ENCODE measurements around the gene ZNF185.

Gene ZNF185

GRCh38 chrX:152897222-152898131, at the start of gene ZNF185:
Gene ZNF185 (plus strand): TSS chrX:152898067. CDS start chrX:152914490, 16,423 bp downstream.
- TF ChIP-seq YY1 (IDR thresholded peaks at IDR 0.05; ENCODE audit: insufficient read depth, insufficient read length): no peak
- no peak for TF ChIP-seq SUZ12 (IDR thresholded peaks at IDR 0.05; ENCODE audit: extremely low read depth, insufficient read depth, insufficient read length)
- no peak for TF ChIP-seq ZNF274 (IDR thresholded peaks at IDR 0.05; ENCODE audit: low read depth, low read length)
- Histone ChIP-seq H3K4me1 (ENCODE audit: insufficient read depth, insufficient read length) (peaks cover 2% of the 10 kb centered on the region), H3K9ac (ENCODE audit: insufficient read length, low read depth) (peak within 1 kb of the TSS; percentile 64), H3K27me3 (ENCODE audit: insufficient read depth, insufficient read length) (no peaks in the 10 kb centered on the region), H3K4me3 (ENCODE audit: insufficient read length, low read depth) (peak within 1 kb of the TSS; percentile 36), H3K9me3 (ENCODE audit: insufficient read depth, low read length) (no peaks in the 10 kb centered on the region), H3K36me3 (ENCODE audit: insufficient read depth, insufficient read length, low read length) (no peaks in the 10 kb centered on the region)
- DNase-seq (ENCODE audit: low read depth, low spot score): peak; percentile 47

GRCh38 chrX:152850465-152850864, 47.4 kb upstream of the ZNF185 start:
- Histone ChIP-seq H3K36me3 (ENCODE audit: insufficient read depth, insufficient read length, low read length) (peaks cover 43% of the 10 kb centered on the region), H3K4me1 (ENCODE audit: insufficient read depth, insufficient read length) (no peaks in the 10 kb centered on the region), H3K9me3 (ENCODE audit: insufficient read depth, low read length) (no peaks in the 10 kb centered on the region), H3K4me3 (ENCODE audit: insufficient read length, low read depth) (no peak overlapping the region), H3K9ac (ENCODE audit: insufficient read length, low read depth) (no peak overlapping the region), H3K27me3 (ENCODE audit: insufficient read depth, insufficient read length) (no peaks in the 10 kb centered on the region)
- TF ChIP-seq ZNF274 (IDR thresholded peaks at IDR 0.05; ENCODE audit: low read depth, low read length) (no peak), YY1 (IDR thresholded peaks at IDR 0.05; ENCODE audit: insufficient read depth, insufficient read length) (no peak), SUZ12 (IDR thresholded peaks at IDR 0.05; ENCODE audit: extremely low read depth, insufficient read depth, insufficient read length) (no peak)
- no peak for DNase-seq (ENCODE audit: low read depth, low spot score)

GRCh38 chrX:152853986-152854385, 43.9 kb upstream of the ZNF185 start:
- no peak for TF ChIP-seq ZNF274 (IDR thresholded peaks at IDR 0.05; ENCODE audit: low read depth, low read length)
- TF ChIP-seq YY1 (IDR thresholded peaks at IDR 0.05; ENCODE audit: insufficient read depth, insufficient read length): no peak
- no peak for TF ChIP-seq SUZ12 (IDR thresholded peaks at IDR 0.05; ENCODE audit: extremely low read depth, insufficient read depth, insufficient read length)
- Histone ChIP-seq H3K9ac (ENCODE audit: insufficient read length, low read depth) (no peak overlapping the region), H3K4me1 (ENCODE audit: insufficient read depth, insufficient read length) (no peaks in the 10 kb centered on the region), H3K36me3 (ENCODE audit: insufficient read depth, insufficient read length, low read length) (peaks cover 41% of the 10 kb centered on the region), H3K9me3 (ENCODE audit: insufficient read depth, low read length) (no peaks in the 10 kb centered on the region), H3K27me3 (ENCODE audit: insufficient read depth, insufficient read length) (no peaks in the 10 kb centered on the region), H3K4me3 (ENCODE audit: insufficient read length, low read depth) (no peak overlapping the region)
- no peak for DNase-seq (ENCODE audit: low read depth, low spot score)

DNA sequence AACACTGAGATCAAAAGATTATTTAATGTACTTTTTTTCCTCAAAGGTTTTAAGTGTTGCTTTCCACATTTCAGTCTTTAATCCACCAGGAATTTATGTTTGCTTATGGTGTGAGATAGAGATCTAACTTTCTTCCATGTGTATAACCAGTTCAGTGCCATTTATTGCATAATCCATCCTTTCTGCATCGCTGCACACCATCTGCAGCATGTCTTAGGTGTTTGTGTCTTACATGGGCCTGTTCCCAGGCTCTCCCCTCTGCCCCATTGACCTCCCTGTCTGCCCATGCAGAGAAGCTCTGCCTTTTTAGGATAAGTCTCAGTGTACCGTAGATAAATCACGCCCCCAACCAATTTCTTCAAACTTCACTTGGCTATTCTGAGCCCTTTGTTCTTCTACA, 36.8 kb upstream of the ZNF185 start:
- no peaks in the 10 kb centered on the region for H3K9me3 ChIP-seq (ENCODE audit: insufficient read depth, low read length)
- no peak for DNase-seq (ENCODE audit: low read depth, low spot score)
- H3K9ac ChIP-seq (ENCODE audit: insufficient read length, low read depth): no peak overlapping the region
- H3K4me3 ChIP-seq (ENCODE audit: insufficient read length, low read depth): no peak overlapping the region
- H3K36me3 ChIP-seq (ENCODE audit: insufficient read depth, insufficient read length, low read length): peaks cover 15% of the 10 kb centered on the region
- no peaks in the 10 kb centered on the region for H3K4me1 ChIP-seq (ENCODE audit: insufficient read depth, insufficient read length)
- no peaks in the 10 kb centered on the region for H3K27me3 ChIP-seq (ENCODE audit: insufficient read depth, insufficient read length)
- TF ChIP-seq ZNF274 (IDR thresholded peaks at IDR 0.05; ENCODE audit: low read depth, low read length): no peak
- TF ChIP-seq YY1 (IDR thresholded peaks at IDR 0.05; ENCODE audit: insufficient read depth, insufficient read length): no peak

DNA sequence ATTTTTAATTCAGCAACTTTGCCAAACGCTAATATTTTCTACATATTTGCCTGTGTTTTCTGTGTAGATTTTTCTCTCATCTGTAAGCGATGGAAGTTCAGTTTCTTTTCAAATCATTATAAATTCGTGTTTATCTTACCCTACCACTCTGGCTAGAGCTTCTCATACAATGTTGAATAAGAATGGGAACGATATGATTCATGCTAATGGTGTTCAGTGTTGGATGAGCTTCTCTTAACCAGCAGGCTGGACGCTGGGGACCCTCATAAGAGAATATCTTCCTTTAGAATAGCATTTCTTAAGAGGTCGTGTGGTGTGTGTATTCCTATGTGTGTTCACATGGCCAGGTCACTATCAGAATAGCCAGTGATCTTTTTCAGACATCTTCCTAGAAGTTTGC, 36.0 kb upstream of the ZNF185 start:
- H3K4me1 ChIP-seq (ENCODE audit: insufficient read depth, insufficient read length): no peaks in the 10 kb centered on the region
- no peaks in the 10 kb centered on the region for H3K27me3 ChIP-seq (ENCODE audit: insufficient read depth, insufficient read length)
- TF ChIP-seq YY1 (IDR thresholded peaks at IDR 0.05; ENCODE audit: insufficient read depth, insufficient read length) (no peak), SUZ12 (IDR thresholded peaks at IDR 0.05; ENCODE audit: extremely low read depth, insufficient read depth, insufficient read length) (no peak), ZNF274 (IDR thresholded peaks at IDR 0.05; ENCODE audit: low read depth, low read length) (no peak)
- peaks cover 20% of the 10 kb centered on the region for H3K36me3 ChIP-seq (ENCODE audit: insufficient read depth, insufficient read length, low read length)
- H3K9ac ChIP-seq (ENCODE audit: insufficient read length, low read depth): no peak overlapping the region
- no peak overlapping the region for H3K4me3 ChIP-seq (ENCODE audit: insufficient read length, low read depth)
- no peaks in the 10 kb centered on the region for H3K9me3 ChIP-seq (ENCODE audit: insufficient read depth, low read length)
- DNase-seq (ENCODE audit: low read depth, low spot score): no peak

DNA sequence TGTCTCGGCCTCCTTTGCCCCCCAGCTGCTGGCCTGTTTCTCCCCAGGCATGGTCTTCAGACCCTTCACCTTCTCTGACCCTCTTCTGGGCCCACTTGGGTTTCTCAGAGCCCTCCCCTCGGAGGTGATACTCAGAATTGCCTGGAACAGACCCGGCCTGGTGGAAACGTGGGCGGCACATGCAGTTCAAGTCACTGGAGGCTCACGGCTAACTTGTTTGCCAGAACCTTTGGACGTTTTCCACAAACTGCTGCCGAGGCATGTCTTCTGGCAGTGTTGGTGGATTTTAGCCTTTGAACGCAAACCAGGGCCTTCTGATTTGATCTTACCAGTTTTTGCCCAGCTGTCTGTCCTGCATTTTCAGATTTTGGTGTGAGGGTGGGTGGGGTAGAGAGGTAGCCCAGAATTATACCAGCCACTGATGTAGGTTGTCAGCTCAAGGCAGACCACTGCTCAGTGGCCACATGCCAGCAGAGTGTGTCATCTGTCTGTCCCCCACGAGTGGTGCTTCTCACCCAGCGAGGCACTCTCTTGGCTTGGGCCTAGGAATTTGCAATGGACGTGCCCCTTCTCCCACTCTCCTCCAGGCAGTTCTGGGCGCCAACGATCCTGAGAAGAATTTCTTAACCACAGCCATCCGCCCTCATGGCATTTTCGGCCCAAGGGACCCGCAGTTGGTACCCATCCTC, 32.5 kb upstream of the ZNF185 start:
- no peak for DNase-seq (ENCODE audit: low read depth, low spot score)
- Histone ChIP-seq H3K9me3 (ENCODE audit: insufficient read depth, low read length) (no peaks in the 10 kb centered on the region), H3K4me3 (ENCODE audit: insufficient read length, low read depth) (no peak overlapping the region), H3K9ac (ENCODE audit: insufficient read length, low read depth) (no peak overlapping the region), H3K36me3 (ENCODE audit: insufficient read depth, insufficient read length, low read length) (peaks cover 47% of the 10 kb centered on the region), H3K4me1 (ENCODE audit: insufficient read depth, insufficient read length) (no peaks in the 10 kb centered on the region), H3K27me3 (ENCODE audit: insufficient read depth, insufficient read length) (no peaks in the 10 kb centered on the region)
- TF ChIP-seq YY1 (IDR thresholded peaks at IDR 0.05; ENCODE audit: insufficient read depth, insufficient read length) (no peak), SUZ12 (IDR thresholded peaks at IDR 0.05; ENCODE audit: extremely low read depth, insufficient read depth, insufficient read length) (no peak), ZNF274 (IDR thresholded peaks at IDR 0.05; ENCODE audit: low read depth, low read length) (no peak)

DNA sequence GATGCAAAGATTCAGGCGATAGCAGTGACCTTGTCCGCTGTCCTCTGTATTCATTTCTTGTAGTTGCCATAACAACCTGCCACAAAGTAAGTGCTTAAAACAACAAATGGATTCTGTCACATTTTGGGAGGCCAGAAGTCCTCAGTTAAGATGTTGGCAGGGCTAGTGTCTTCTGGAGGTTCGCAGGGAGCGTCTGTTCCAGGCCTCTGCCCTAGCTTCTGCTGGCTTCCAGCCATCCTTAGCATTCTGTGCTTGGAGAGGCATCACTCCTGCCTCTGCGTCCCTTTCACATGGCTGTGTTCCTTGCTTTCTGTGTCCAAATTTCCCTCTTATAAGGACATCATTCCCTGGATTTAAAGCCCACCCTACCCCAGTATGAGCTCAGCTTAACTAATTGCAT, 31.5 kb upstream of the ZNF185 start:
- TF ChIP-seq SUZ12 (IDR thresholded peaks at IDR 0.05; ENCODE audit: extremely low read depth, insufficient read depth, insufficient read length) (no peak), ZNF274 (IDR thresholded peaks at IDR 0.05; ENCODE audit: low read depth, low read length) (no peak), YY1 (IDR thresholded peaks at IDR 0.05; ENCODE audit: insufficient read depth, insufficient read length) (no peak)
- Histone ChIP-seq H3K9ac (ENCODE audit: insufficient read length, low read depth) (no peak overlapping the region), H3K4me3 (ENCODE audit: insufficient read length, low read depth) (no peak overlapping the region), H3K36me3 (ENCODE audit: insufficient read depth, insufficient read length, low read length) (peaks cover 50% of the 10 kb centered on the region), H3K27me3 (ENCODE audit: insufficient read depth, insufficient read length) (no peaks in the 10 kb centered on the region), H3K9me3 (ENCODE audit: insufficient read depth, low read length) (no peaks in the 10 kb centered on the region), H3K4me1 (ENCODE audit: insufficient read depth, insufficient read length) (no peaks in the 10 kb centered on the region)
- DNase-seq (ENCODE audit: low read depth, low spot score): no peak
